ENCODE data around the gene LDLR.

Gene LDLR

DNA sequence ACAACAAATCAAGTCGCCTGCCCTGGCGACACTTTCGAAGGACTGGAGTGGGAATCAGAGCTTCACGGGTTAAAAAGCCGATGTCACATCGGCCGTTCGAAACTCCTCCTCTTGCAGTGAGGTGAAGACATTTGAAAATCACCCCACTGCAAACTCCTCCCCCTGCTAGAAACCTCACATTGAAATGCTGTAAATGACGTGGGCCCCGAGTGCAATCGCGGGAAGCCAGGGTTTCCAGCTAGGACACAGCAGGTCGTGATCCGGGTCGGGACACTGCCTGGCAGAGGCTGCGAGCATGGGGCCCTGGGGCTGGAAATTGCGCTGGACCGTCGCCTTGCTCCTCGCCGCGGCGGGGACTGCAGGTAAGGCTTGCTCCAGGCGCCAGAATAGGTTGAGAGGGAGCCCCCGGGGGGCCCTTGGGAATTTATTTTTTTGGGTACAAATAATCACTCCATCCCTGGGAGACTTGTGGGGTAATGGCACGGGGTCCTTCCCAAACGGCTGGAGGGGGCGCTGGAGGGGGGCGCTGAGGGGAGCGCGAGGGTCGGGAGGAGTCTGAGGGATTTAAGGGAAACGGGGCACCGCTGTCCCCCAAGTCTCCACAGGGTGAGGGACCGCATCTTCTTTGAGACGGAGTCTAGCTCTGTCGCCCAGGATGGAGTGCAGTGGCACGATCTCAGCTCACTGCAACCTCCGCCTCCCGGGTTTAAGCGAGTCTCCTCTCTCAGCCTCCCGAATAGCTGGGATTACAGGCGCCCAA is at the start of gene LDLR:
Gene LDLR (plus strand): TSS at position 210 of the 760 bp plus-strand sequence. CDS start 86 bp downstream, at position 296.
- DNase-seq: peak; percentile 35

DNA sequence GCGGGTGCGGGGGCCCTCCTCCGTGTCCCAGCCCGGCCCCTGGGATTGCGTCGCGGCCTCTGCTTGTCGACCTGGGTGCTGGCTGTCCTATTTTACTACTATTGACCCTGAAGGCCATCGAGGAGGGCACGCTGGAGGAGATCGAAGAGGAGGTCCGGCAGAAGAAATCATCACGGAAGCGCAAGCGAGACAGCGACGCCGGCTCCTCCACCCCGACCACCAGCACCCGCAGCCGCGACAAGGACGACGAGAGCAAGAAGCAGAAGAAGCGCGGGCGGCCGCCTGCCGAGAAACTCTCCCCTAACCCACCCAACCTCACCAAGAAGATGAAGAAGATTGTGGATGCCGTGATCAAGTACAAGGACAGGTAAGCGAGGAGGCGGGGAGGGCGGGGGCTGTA is 48.1 kb upstream of the LDLR start:
- DNase-seq: no peak

GRCh38 chr19:11041966-11042627 is 47.2 kb upstream of the LDLR start:
- no peak for DNase-seq

DNA sequence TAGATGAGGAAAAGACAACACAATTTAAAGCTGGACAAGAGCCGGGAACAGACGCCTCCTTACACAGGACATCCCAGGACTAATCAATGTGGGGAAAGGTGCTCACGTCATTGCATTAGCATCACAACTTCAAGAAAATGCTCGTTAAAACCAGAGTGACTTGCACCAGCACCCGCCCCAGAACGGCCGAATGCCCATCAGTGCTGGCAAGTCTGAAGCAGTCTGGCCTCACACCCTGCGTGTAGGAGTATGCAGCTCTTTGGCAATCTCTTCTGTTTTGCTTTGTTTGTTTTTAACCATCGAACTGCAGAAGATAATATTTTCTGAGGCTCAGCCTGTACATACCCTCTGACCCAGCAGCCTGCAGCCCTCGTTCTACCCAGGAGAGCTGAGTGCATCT is 44.8 kb upstream of the LDLR start:
- no peak for DNase-seq

DNA sequence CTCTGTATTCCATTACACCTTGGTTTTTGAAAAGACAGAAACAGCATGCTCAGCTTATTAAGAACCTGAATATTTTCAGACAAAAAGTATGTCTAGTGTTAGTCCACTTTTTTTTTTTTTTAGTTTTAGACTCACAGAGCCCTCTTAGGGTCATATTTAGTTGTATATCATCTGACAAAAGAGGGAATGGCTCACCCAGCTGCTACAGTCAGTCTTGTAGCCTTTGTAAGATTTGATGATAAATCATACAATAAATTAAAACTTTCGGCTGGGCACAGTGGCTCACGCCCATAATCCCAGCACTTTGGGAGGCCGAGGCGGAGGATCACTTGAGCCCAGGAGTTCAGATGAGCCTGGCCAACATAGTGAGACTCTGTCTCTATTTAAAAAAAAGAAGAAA is 43.7 kb upstream of the LDLR start:
- DNase-seq: no peak

DNA sequence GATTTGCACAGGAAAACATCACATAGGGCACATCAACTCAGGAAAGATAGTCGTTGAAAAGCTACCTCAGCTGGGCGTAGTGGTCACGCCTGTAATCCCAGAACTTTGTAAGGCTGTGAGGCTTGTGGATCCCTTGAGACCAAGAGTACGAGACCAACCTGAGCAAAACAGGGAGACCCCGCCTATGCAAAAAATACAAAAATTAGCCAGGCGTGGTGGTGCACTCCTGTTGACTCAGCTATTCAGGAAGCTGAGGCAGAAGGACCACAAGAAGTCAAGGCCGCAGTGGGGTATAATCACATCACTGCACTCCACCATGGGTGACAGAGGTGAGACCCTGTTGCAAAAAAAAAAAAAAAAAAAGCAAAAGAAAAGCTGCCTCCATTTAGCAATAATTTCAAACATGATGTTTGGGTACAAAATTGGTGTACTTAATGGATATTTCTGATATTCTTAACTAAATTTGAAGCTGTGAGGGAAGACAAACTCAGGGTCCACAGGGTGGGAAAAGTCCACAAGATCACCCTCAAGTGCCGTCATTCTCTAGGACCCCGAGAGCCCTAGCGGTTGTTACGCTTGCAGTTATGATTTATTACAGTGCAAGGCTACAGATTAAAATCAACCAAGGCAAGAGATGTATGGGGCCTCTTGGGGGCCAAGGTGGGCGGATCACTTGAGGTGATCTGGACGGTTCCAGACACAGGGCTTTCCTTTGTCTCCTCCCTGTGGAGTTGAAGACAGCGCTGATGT is 42.5 kb upstream of the LDLR start:
- DNase-seq: no peak

GRCh38 chr19:11047866-11048265 is 41.4 kb upstream of the LDLR start:
- no peak for DNase-seq

DNA sequence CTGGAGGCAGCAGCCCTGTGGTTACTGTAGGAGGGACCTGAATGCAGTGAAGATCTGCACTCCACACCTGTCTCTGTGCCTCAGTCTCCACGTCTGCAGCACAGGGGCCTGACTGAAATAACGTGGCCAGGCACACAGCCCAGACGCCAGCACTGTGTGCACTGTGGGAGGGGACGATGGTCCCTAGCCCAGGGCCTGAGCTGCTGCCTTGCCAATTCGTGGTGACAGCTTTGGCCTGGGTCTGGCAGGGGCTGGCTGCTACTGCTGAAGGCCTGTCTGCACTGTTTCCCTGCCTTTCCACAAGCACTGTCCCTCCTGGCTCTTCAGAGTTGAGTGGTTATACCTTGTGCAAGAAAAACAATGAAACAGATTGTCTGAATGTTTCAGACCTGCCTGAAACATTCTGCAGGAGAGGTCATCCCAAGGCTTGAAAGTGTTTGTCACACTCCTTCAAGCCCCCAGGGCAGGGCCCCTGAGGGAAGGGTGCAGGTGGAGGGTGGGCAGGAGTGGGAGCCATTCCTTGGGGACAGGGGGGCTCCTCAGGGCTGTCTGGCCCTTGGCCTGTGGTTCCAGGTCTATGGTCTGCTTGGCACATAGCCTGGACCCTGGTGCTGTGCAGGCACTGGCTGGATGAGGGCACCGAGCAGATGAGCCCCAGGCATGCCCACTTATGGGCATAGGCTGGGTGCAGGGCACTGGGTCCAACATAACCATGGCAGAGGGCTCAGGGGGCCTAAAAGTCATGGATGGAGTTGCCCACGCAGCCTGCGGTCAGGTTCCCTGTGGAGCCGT is 38.7 kb upstream of the LDLR start:
- DNase-seq: no peak

DNA sequence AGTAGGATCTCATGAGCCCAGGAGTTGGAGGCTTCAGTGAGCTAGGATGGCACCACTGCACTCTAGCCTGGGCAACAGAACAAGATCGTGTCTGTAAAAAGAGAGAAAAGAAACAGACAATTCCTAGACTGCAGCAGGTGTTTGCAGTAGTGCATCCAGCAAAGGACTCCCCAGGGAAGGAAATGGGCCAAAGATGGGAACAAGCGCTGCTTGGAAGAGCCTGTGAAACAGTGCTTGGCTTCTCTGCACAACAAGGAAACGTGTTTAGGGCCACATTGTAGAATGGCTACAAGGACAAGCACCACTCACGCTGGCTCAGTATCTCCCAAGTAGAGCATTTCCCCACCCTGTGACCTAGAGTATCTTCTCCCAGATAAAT is 35.5 kb upstream of the LDLR start:
- DNase-seq: no peak

DNA sequence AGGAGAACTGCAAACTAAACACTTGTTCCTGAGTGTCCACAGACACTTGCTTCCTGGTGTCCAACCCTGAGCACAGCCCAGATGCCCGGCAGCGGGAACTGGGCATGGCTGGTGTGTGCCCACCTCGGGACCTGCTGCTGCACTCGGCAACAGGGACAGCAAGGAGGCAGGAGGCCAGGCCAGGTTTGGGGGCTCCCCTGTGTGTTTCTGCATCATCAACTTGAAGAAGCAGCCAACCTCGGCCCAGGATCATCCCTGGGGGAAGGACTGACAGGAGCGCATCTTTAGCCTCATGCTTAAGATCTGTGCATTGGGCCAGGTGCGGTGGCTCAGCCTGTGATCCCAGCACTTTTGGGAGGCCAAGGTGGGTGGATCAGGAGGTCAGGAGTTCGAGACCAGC is 35.1 kb upstream of the LDLR start:
- DNase-seq: no peak

DNA sequence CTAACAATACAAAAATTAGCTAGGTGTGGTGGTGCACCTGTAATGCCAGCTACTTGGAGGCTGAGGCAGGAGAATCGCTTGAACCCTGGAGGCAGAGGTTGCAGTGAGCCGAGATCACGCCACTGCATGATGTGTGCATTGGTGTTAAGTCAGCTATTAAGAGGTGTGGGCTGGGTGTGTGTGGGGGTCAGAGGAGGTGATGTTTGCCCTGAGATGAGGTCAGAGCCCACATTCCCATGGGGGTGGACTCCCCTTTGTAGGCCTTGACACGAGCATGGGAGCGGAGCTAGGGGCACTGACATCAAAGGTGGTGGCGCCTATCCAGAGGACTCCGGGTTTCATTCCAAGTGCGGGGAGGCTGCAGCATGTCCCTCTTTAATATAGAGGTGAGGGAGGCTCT is 34.6 kb upstream of the LDLR start:
- DNase-seq: no peak

- DNase-seq: no peak
These were observed 30.8 kb upstream of the LDLR start for GRCh38 chr19:11058246-11059030.

GRCh38 chr19:11059511-11060358 is 29.5 kb upstream of the LDLR start:
- DNase-seq: no peak

DNA sequence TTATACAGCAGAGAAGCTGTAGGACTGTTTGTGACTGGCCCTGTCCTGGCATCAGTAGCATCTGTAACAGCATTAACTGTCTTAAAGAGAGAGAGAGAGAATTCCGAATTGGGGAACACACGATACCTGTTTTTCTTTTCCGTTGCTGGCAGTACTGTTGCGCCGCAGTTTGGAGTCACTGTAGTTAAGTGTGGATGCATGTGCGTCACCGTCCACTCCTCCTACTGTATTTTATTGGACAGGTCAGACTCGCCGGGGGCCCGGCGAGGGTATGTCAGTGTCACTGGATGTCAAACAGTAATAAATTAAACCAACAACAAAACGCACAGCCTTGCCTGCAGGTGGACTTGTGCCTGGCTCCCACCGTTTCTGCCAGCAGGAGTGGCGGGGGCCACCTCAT is 27.3 kb upstream of the LDLR start:
- no peak for DNase-seq

- DNase-seq: no peak
These were observed 25.8 kb upstream of the LDLR start for GRCh38 chr19:11063434-11063833.

GRCh38 chr19:11064831-11065303 is 24.4 kb upstream of the LDLR start:
- peak; percentile 43 for DNase-seq

GRCh38 chr19:11066326-11066725 is 22.9 kb upstream of the LDLR start:
- DNase-seq: no peak

- DNase-seq: no peak
These were observed 21.7 kb upstream of the LDLR start for GRCh38 chr19:11067356-11068113.

- no peak for DNase-seq
These were observed 19.7 kb upstream of the LDLR start for GRCh38 chr19:11069561-11069960.

GRCh38 chr19:11070123-11070522 is 19.1 kb upstream of the LDLR start:
- DNase-seq: no peak

All from 8988T (cell line).